Liver (tissue), 9 donors: Measurements from ENCODE around the gene GALNT8. TPM values are rescaled to one million over a fixed set of nuclear protein-coding genes. Genes with fewer than 3 reads are reported as not detected.

Experiments
- DNase-seq: peaks from one replicate; pipeline ENCODE4 v3.0.0-alpha.2; 2017; ENCODE audit warnings: low spot score
- H3K27ac ChIP-seq, 2 donors: one replicate each; pipeline ENCODE4 v1.7.0; 2013; ENCODE audit warnings: inconsistent platforms in 2 of 2, low read length in 2 of 2, control low read depth in 1 of 2, low read depth in 1 of 2, mild to moderate bottlenecking in 1 of 2
- H3K27me3 ChIP-seq, 4 donors: one replicate each; pipeline versions ENCODE4 v1.6.1 to v1.7.0; 2013; ENCODE audit warnings: low read length in 3 of 4, inconsistent platforms in 1 of 4, mild to moderate bottlenecking in 1 of 4, moderate library complexity in 1 of 4; ENCODE audit not compliant: control insufficient read depth in 4 of 4, insufficient read depth in 4 of 4
- H3K36me3 ChIP-seq, 4 donors: one replicate each; pipeline versions ENCODE4 v1.6.1 to v1.7.0; 2013; ENCODE audit warnings: low read length in 3 of 4, mild to moderate bottlenecking in 3 of 4, low read depth in 1 of 4, moderate library complexity in 1 of 4; ENCODE audit not compliant: control insufficient read depth in 4 of 4, insufficient read depth in 3 of 4
- H3K4me1 ChIP-seq, 4 donors: one replicate each; pipeline versions ENCODE4 v1.6.1 to v1.7.0; 2013; ENCODE audit warnings: low read length in 3 of 4, mild to moderate bottlenecking in 3 of 4, moderate library complexity in 1 of 4; ENCODE audit not compliant: control insufficient read depth in 4 of 4, insufficient read depth in 4 of 4
- H3K4me3 ChIP-seq, 3 donors: one replicate each; pipeline versions ENCODE4 v1.6.1 to v1.7.0; 2013; ENCODE audit warnings: low read length in 3 of 3, control low read depth in 1 of 3, low read depth in 1 of 3, mild to moderate bottlenecking in 1 of 3
- H3K9ac ChIP-seq, 2 donors: one replicate each; pipeline ENCODE4 v1.7.0; 2013; ENCODE audit warnings: low read length in 2 of 2, mild to moderate bottlenecking in 2 of 2, moderate library complexity in 2 of 2, control low read depth in 1 of 2, low read depth in 1 of 2
- H3K9me3 ChIP-seq, 4 donors: one replicate each; pipeline versions ENCODE4 v1.6.1 to v1.7.0; 2013; ENCODE audit warnings: low read length in 3 of 4; ENCODE audit not compliant: control insufficient read depth in 4 of 4
- ATF3 ChIP-seq: IDR thresholded peaks from 2 replicates; pipeline ENCODE4 v1.6.1; 2016; ENCODE audit warnings: antibody characterized with exemption
- CTCF ChIP-seq: fragments of 150-350 bp; IDR thresholded peaks from 2 replicates; pipeline ENCODE4 v1.5.1; 2017; ENCODE audit warnings: improper control_type of control experiment, low read depth, low read length; ENCODE audit not compliant: missing input control
- EGR1 ChIP-seq, 2 donors: IDR thresholded peaks; 2 replicates each; pipeline ENCODE4 v1.6.1; 2016 to 2018; ENCODE audit warnings: antibody characterized with exemption in 2 of 2, low read depth in 2 of 2
- FOXA1 ChIP-seq: IDR thresholded peaks from 2 replicates; pipeline ENCODE4 v1.6.1; 2016; ENCODE audit warnings: antibody characterized with exemption
- FOXA2 ChIP-seq: IDR thresholded peaks from 2 replicates; pipeline ENCODE4 v1.6.1; 2016; ENCODE audit warnings: antibody characterized with exemption
- GABPA ChIP-seq, 2 donors: IDR thresholded peaks in 1 of 2; conservative IDR thresholded peaks in 1 of 2; 2 replicates each; pipeline ENCODE4 v1.6.1; 2016; ENCODE audit warnings: antibody characterized with exemption in 2 of 2, mild to moderate bottlenecking in 1 of 2, moderate library complexity in 1 of 2
- HNF4A ChIP-seq, 2 donors: conservative IDR thresholded peaks; 2 replicates each; pipeline ENCODE4 v1.6.1; 2016; ENCODE audit warnings: antibody characterized with exemption in 2 of 2, mild to moderate bottlenecking in 2 of 2
- HNF4G ChIP-seq: IDR thresholded peaks from 2 replicates; pipeline ENCODE4 v1.6.1; 2016; ENCODE audit warnings: antibody characterized with exemption
- JUND ChIP-seq, 2 donors: IDR thresholded peaks; 2 replicates each; pipeline ENCODE4 v1.6.1; 2016; ENCODE audit warnings: antibody characterized with exemption in 2 of 2
- MAX ChIP-seq: IDR thresholded peaks from 2 replicates; pipeline ENCODE4 v1.6.1; 2016; ENCODE audit warnings: antibody characterized with exemption
- NR2F2 ChIP-seq: IDR thresholded peaks from 2 replicates; pipeline ENCODE4 v1.6.1; 2016; ENCODE audit warnings: antibody characterized with exemption
- RAD21 ChIP-seq, 2 donors: IDR thresholded peaks; 2 replicates each; pipeline ENCODE4 v1.6.1; 2016; ENCODE audit warnings: antibody characterized with exemption in 2 of 2, mild to moderate bottlenecking in 2 of 2
- REST ChIP-seq: IDR thresholded peaks from 2 replicates; pipeline ENCODE4 v1.6.1; 2016; ENCODE audit warnings: antibody characterized with exemption, mild to moderate bottlenecking
- RXRA ChIP-seq, 2 donors: IDR thresholded peaks; 2 replicates each; pipeline ENCODE4 v1.6.1; 2017 to 2018; ENCODE audit warnings: antibody characterized with exemption in 2 of 2, mild to moderate bottlenecking in 1 of 2
- SP1 ChIP-seq: IDR thresholded peaks from 2 replicates; pipeline ENCODE4 v1.6.1; 2018; ENCODE audit warnings: antibody characterized with exemption, mild to moderate bottlenecking
- TAF1 ChIP-seq: conservative IDR thresholded peaks from 2 replicates; pipeline ENCODE4 v1.6.1; 2016; ENCODE audit warnings: antibody characterized with exemption, mild to moderate bottlenecking
- YY1 ChIP-seq: IDR thresholded peaks from 2 replicates; pipeline ENCODE4 v1.6.1; 2016; ENCODE audit warnings: antibody characterized with exemption, mild to moderate bottlenecking
- ZBTB33 ChIP-seq: IDR thresholded peaks from 2 replicates; pipeline ENCODE4 v1.6.1; 2016; ENCODE audit warnings: antibody characterized with exemption
- WGBS: extraction: QIAGEN DNeasy Blood & Tissue Kit; methylation state at CpG from one replicate; pipeline ENCODE4 v1.1.7; 2013; 5-methylcytosine and 5-hydroxymethylcytosine counted together
- polyA plus RNA-seq, 2 donors: library from polyadenylated mRNA; stranded (reverse) in 1 of 2; unstranded in 1 of 2; fragments of 200-250 nt in 1 of 2; fragments of >200 nt in 1 of 2; fragmentation: Nextera tagmentation in 1 of 2; extraction: Ambion mirVana in 1 of 2; gene quantifications; one replicate each; pipeline versions ENCODE4 v1.2.1 to v1.2.3, GENCODE V29; 2013 to 2015
- total RNA-seq, 2 donors: library from RNA; depleted of rRNA; stranded (reverse); fragments of >200 nt; gene quantifications; one replicate each; pipeline ENCODE4 v1.2.3, GENCODE V29; 2014
- donor health status: healthy.
- donor health status: healthy.
- donor health status: healthy.
- donor health status: healthy.
- donor health status: healthy.

Gene GALNT8
- total and polyA plus RNA-seq, 4 donors: 0.03 to 0.25 (median 0.19) TPM; not detected in 1

GRCh38 chr12:4736091-4736490 lies 15.9 kb downstream of the GALNT8 start (continued):
- TF ChIP-seq ZBTB33: no peak

- Histone ChIP-seq H3K9me3 (no peaks in the 10 kb centered on the region), H3K27ac (no peak overlapping the region), H3K4me3 (no peak overlapping the region), H3K4me1 (peaks cover 0 to 8% (median 5%) of the 10 kb centered on the region in 4 donors), H3K36me3 (no peaks in the 10 kb centered on the region), H3K27me3 (peaks cover 0 to 3% (median 0%) of the 10 kb centered on the region in 4 donors), H3K9ac (no peak overlapping the region)
- no peak for DNase-seq
- 83% methylated on average over 4 of the region's 4 CpGs for WGBS
- TF ChIP-seq JUND (IDR thresholded peaks at IDR 0.05): no peak
- TF ChIP-seq YY1: no peak
- TF ChIP-seq HNF4G: no peak
- TF ChIP-seq TAF1: no peak
- no peak for TF ChIP-seq MAX
- TF ChIP-seq FOXA1: no peak
- no peak for TF ChIP-seq NR2F2
Observed at GRCh38 chr12:4738541-4738940, 18.3 kb downstream of the GALNT8 start.

GRCh38 chr12:4742416-4742970 lies 22.3 kb downstream of the GALNT8 start:
- Histone ChIP-seq H3K27me3 (peaks cover 0 to 3% (median 0%) of the 10 kb centered on the region in 4 donors), H3K4me1 (no peaks in the 10 kb centered on the region), H3K27ac (no peak overlapping the region), H3K9ac (no peak overlapping the region), H3K4me3 (no peak overlapping the region), H3K9me3 (no peaks in the 10 kb centered on the region), H3K36me3 (no peaks in the 10 kb centered on the region)
- DNase-seq: no peak
- WGBS: 83% methylated on average over 15 of the region's 15 CpGs
- no peak for TF ChIP-seq ZBTB33
- TF ChIP-seq TAF1: no peak
- TF ChIP-seq YY1: no peak
- no peak for TF ChIP-seq REST
- no peak for TF ChIP-seq EGR1 (IDR thresholded peaks at IDR 0.05; ENCODE audit: low read depth in 2 of 2)
- no peak for TF ChIP-seq JUND (IDR thresholded peaks at IDR 0.05)
- TF ChIP-seq NR2F2: no peak
- no peak for TF ChIP-seq FOXA2
- TF ChIP-seq RXRA (IDR thresholded peaks at IDR 0.05): no peak
- no peak for TF ChIP-seq FOXA1
- no peak for TF ChIP-seq CTCF
- TF ChIP-seq RAD21 (IDR thresholded peaks at IDR 0.05): no peak
- TF ChIP-seq SP1: no peak
- TF ChIP-seq HNF4A (conservative IDR thresholded peaks at IDR 0.05): no peak
- no peak for TF ChIP-seq ATF3
- no peak for TF ChIP-seq HNF4G
- no peak for TF ChIP-seq GABPA (IDR thresholded peaks at IDR 0.05 in 1 of 2, conservative IDR thresholded peaks at IDR 0.05 in 1 of 2)
